HCT116 (cell line): ENCODE results near the gene GRIK4.

Experiments used
- CTCF ChIP-seq, 3 experiments: fragments of 200-600 bp in 1 of 3; sonication (generic) in 1 of 3; IDR thresholded peaks in 2 of 3; conservative IDR thresholded peaks in 1 of 3; 2 replicates each; pipeline ENCODE4 v1.5.1; 2012 to 2017; ENCODE audit warnings: low read depth in 2 of 3, low read length in 2 of 3, antibody characterized with exemption in 1 of 3, borderline replicate concordance in 1 of 3, control low read depth in 1 of 3, mild to moderate bottlenecking in 1 of 3, mixed read lengths in 1 of 3, mixed run types in 1 of 3, moderate library complexity in 1 of 3; ENCODE audit not compliant: insufficient read depth in 1 of 3
- ZNF274 ChIP-seq: fragments of 200-500 bp; sonication (Bioruptor generic); IDR thresholded peaks from 2 replicates; pipeline ENCODE4 v1.6.1; 2014; ENCODE audit warnings: mild to moderate bottlenecking, low read depth, low read length, inconsistent platforms

GRCh38 chr11:120516461-120517389 lies 5.2 kb downstream of the GRIK4 start:
- TF ChIP-seq CTCF (IDR thresholded peaks at IDR 0.05 in 2 of 3, conservative IDR thresholded peaks at IDR 0.05 in 1 of 3; ENCODE audit: borderline replicate concordance in 1 of 3, insufficient read depth in 1 of 3, low read depth in 2 of 3, low read length in 2 of 3) (no peak), ZNF274 (no peak)
